Activated CD4-positive, alpha-beta T cell treated with anti-CD3 and anti-CD28 coated beads, Interleukin-2, amount 10 ng/mL, durations not matched to agents 24 days and 14 days (primary cell): ENCODE results near the gene SLC23A1. TPM values are rescaled to one million over a fixed set of nuclear protein-coding genes. Genes with fewer than 3 reads are reported as not detected.
A peak's percentile ranks its signal among the peaks of the same experiment; 100 is the strongest.

Experiments used
- DNase-seq: peaks from one replicate; pipeline ENCODE4 v3.0.0; 2022
- H3K27ac Mint-ChIP-seq: one replicate; pipeline ENCODE4 v1.8.0; 2022; ENCODE audit warnings: mild to moderate bottlenecking, mixed read lengths
- H3K27me3 Mint-ChIP-seq: one replicate; pipeline ENCODE4 v1.8.0; 2022; ENCODE audit warnings: mixed read lengths
- H3K36me3 Mint-ChIP-seq: one replicate; pipeline ENCODE4 v1.8.0; 2022; ENCODE audit warnings: low read depth, mild to moderate bottlenecking, mixed read lengths
- H3K4me1 Mint-ChIP-seq: one replicate; pipeline ENCODE4 v1.8.0; 2021; ENCODE audit warnings: mixed read lengths
- H3K4me3 Mint-ChIP-seq: one replicate; pipeline ENCODE4 v1.8.0; 2022; ENCODE audit warnings: mild to moderate bottlenecking, moderate library complexity, mixed read lengths
- H3K9me3 Mint-ChIP-seq: one replicate; pipeline ENCODE4 v1.8.0; 2021; ENCODE audit warnings: mixed read lengths
- intact Hi-C: fragments of 100-400 bp; cut with micrococcal nuclease; formaldehyde crosslinking; loops from one replicate; pipeline ENCODE4 v1.15.1; 2023
- total RNA-seq: library from RNA; stranded (reverse); gene quantifications from 2 replicates; pipeline ENCODE4 v1.2.3, GENCODE V29; 2022

The SLC23A1 gene
- total RNA-seq, 1 donor from 2014 or later = 2.1 TPM

GRCh38 chr5:139381837-139382761 lies 998 bp downstream of the SLC23A1 start:
- DNase-seq = no peak
- Mint-ChIP-seq H3K27ac (no peak overlapping the region), H3K9me3 (no peaks in the 10 kb centered on the region), H3K4me1 (peaks cover 35% of the 10 kb centered on the region), H3K27me3 (no peaks in the 10 kb centered on the region), H3K4me3 (no peak overlapping the region), H3K36me3 (peaks cover 4% of the 10 kb centered on the region)
- intact Hi-C loops = no loop called here

DNA sequence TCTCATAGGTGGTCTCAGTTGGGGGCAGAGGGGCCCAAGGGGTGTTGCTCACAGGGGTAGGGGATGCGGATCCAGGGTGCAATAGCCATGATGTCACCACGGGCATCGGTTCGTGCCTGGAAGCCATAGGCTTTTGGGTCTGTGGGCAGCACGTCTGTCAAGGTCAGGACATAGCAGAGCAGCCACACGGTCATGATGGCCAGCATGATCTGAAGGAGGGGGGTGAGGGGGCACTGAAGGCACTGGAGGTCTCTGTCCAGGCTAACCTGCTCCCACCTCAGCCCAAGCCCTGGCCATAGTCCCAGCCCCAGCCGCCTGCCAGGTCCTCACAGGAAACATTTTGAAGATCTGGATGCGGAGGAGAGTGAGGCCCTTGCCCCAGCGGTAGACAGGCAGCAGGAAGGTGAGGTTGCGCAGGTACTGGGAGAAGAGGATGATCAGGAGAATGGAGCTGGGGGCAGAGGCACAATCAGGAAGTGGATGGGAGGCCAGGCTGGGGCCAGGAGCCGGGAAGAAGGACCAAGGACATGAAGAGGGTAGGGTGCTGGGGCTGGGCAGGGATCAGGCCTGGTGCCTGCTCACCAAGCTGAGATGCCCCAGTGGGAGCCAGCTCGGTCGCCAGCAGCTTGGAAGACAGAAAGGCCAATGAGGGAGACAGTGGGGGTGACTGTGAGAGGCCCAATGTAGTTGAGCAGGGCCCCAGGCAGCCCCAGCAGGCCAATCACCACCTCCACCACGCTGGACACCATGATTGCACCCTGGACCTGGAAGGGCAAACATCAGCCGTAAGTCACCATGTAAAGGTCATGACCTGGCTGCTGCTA lies 3.3 kb downstream of the SLC23A1 start:
- H3K9me3 Mint-ChIP-seq = no peaks in the 10 kb centered on the region
- no peak for DNase-seq
- no peaks in the 10 kb centered on the region for H3K27me3 Mint-ChIP-seq
- H3K27ac Mint-ChIP-seq = no peak overlapping the region
- intact Hi-C loops = no loop called here
- H3K4me1 Mint-ChIP-seq = peaks cover 15% of the 10 kb centered on the region
- H3K4me3 Mint-ChIP-seq = no peak overlapping the region
- H3K36me3 Mint-ChIP-seq = peaks cover 5% of the 10 kb centered on the region

DNA sequence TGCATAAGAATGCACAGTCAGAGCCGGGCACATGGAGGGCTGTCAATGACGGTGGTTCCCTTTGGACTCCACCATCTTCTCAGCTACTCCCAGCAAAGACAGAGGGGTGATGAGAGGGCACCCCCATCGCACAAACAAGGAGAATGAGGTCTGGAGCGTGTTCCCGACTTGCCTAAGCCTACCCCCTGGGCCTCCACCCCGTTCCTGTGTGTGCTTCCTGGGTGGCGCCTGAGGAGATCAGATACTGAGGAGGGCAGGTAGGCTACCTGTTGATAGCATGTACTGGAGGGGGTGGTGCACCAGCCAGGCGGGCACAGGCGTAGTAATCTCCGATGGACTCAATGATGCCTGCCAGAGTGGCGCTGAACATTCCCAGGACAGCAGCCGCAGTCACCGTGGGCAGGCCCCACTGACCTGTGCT lies 4.1 kb downstream of the SLC23A1 start:
- no peak for DNase-seq
- intact Hi-C loops = no loop called here
- Mint-ChIP-seq H3K27me3 (no peaks in the 10 kb centered on the region), H3K36me3 (peaks cover 5% of the 10 kb centered on the region), H3K27ac (no peak overlapping the region), H3K4me3 (no peak overlapping the region), H3K4me1 (peaks cover 9% of the 10 kb centered on the region), H3K9me3 (no peaks in the 10 kb centered on the region)

GRCh38 chr5:139378101-139378825 lies 4.8 kb downstream of the SLC23A1 start:
- H3K36me3 Mint-ChIP-seq = peaks cover 11% of the 10 kb centered on the region
- no peaks in the 10 kb centered on the region for H3K27me3 Mint-ChIP-seq
- intact Hi-C loops = no loop called here
- H3K4me1 Mint-ChIP-seq = peaks cover 14% of the 10 kb centered on the region
- H3K9me3 Mint-ChIP-seq = no peaks in the 10 kb centered on the region
- no peak overlapping the region for H3K27ac Mint-ChIP-seq
- DNase-seq = no peak
- no peak overlapping the region for H3K4me3 Mint-ChIP-seq

DNA sequence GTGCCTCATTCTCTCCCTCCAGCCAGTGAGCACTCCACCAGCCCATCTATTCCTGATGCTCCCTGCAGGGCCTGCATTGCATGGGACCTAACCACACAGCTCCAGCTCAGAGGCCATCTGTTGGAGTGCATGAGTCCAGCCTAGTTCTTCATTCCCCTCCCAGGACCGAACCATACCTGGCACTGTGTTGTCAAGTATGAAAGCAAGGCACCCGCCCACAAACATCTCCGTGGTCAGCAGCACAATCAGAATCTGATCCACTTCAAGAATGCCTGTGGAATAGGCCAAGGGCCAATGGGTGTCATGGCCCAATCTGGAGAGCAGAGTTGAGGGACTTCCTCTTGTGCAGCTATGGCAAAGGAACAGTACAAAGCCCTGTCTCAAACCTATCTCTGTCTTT lies 5.9 kb downstream of the SLC23A1 start:
- no peaks in the 10 kb centered on the region for H3K27me3 Mint-ChIP-seq
- DNase-seq = no peak
- H3K9me3 Mint-ChIP-seq = no peaks in the 10 kb centered on the region
- intact Hi-C loops = no loop called here
- no peak overlapping the region for H3K4me3 Mint-ChIP-seq
- peaks cover 15% of the 10 kb centered on the region for H3K4me1 Mint-ChIP-seq
- H3K36me3 Mint-ChIP-seq = peaks cover 16% of the 10 kb centered on the region
- H3K27ac Mint-ChIP-seq = no peak overlapping the region

DNA sequence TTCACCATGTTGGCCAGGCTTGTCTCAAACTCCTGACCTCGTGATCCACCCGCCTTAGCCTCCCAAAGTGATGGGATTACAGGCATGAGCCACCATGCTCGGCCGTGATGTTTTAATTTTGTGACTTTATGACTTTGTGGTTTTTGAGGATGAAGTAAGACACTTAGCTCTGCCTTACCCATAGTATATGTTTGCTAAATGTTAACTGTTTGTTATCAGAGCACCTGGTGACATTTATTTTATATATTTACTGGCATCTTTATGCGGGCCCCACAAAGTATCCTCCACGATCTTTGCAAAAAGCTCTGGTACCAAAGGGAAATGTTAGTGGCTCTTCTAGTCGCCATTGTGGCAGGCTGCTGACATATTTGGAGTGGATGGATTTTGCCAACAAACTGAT lies 6.7 kb downstream of the SLC23A1 start:
- Mint-ChIP-seq H3K4me3 (no peak overlapping the region), H3K4me1 (peaks cover 24% of the 10 kb centered on the region), H3K9me3 (no peaks in the 10 kb centered on the region), H3K27me3 (no peaks in the 10 kb centered on the region), H3K27ac (no peak overlapping the region), H3K36me3 (peaks cover 22% of the 10 kb centered on the region)
- no peak for DNase-seq
- intact Hi-C loops = no loop called here

DNA sequence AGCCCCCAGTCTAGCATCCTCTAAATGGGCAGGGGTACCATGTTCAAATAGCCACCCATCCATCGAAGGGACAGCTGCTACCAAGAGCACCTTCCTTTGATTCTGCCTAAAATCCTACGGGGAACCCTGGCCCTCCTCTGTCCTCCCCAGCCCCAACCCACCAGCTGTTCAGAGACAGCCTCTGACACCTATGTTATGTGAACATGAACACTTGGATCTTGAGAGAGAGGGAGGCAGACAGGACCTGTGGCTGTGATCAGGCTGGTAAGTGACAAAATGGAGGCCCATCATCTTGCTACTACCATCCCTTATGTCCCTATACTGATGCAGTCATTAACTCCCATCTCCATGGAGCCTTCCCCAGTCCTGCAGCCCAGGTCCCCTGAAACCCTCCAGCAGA lies 8.2 kb downstream of the SLC23A1 start:
- H3K36me3 Mint-ChIP-seq = peaks cover 25% of the 10 kb centered on the region
- H3K4me1 Mint-ChIP-seq = peaks cover 28% of the 10 kb centered on the region
- H3K27me3 Mint-ChIP-seq = no peaks in the 10 kb centered on the region
- no peaks in the 10 kb centered on the region for H3K9me3 Mint-ChIP-seq
- H3K4me3 Mint-ChIP-seq = no peak overlapping the region
- no peak overlapping the region for H3K27ac Mint-ChIP-seq
- DNase-seq = no peak
- intact Hi-C loops = no loop called here

- H3K9me3 Mint-ChIP-seq = no peaks in the 10 kb centered on the region
- peaks cover 30% of the 10 kb centered on the region for H3K36me3 Mint-ChIP-seq
- DNase-seq = no peak
- H3K27me3 Mint-ChIP-seq = no peaks in the 10 kb centered on the region
- H3K27ac Mint-ChIP-seq = peak overlapping the region; percentile 70
- H3K4me3 Mint-ChIP-seq = peak overlapping the region; percentile 50
- intact Hi-C loops = loop anchor here (2.0 kb wide), 1 partner anchor 13 kb away; no protein-coding TSS in a partner anchor
- H3K4me1 Mint-ChIP-seq = peaks cover 21% of the 10 kb centered on the region
Measured at GRCh38 chr5:139371482-139372435, 11.3 kb downstream of the SLC23A1 start.

- intact Hi-C loops = no loop called here
- H3K36me3 Mint-ChIP-seq = peaks cover 49% of the 10 kb centered on the region
- no peak overlapping the region for H3K4me3 Mint-ChIP-seq
- H3K9me3 Mint-ChIP-seq = no peaks in the 10 kb centered on the region
- no peak overlapping the region for H3K27ac Mint-ChIP-seq
- H3K27me3 Mint-ChIP-seq = no peaks in the 10 kb centered on the region
- peaks cover 22% of the 10 kb centered on the region for H3K4me1 Mint-ChIP-seq
- DNase-seq = no peak
Measured at GRCh38 chr5:139369181-139369580, 13.9 kb downstream of the SLC23A1 start.

- peaks cover 51% of the 10 kb centered on the region for H3K36me3 Mint-ChIP-seq
Measured at GRCh38 chr5:139368613-139369012, 14.5 kb downstream of the SLC23A1 start.

DNA sequence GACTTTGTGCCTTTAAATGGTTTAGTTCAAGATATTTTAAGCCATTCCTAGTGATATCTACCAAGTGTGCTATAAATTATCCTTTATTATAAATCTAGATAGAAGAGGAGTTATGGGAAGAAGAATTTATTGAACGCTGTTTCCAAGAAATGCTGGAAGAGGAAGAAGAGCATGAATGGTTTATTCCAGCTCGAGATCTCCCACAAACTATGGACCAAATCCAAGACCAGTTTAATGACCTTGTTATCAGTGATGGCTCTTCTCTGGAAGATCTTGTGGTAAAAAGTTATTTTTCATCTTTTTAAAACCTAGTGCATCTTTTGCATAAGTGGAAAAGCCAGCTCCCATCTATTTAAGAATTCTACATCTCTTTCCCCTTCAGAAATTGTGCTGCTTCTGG lies 18.6 kb downstream of the SLC23A1 start:
- intact Hi-C loops = no loop called here
- no peak overlapping the region for H3K4me3 Mint-ChIP-seq
- peaks cover 10% of the 10 kb centered on the region for H3K4me1 Mint-ChIP-seq
- H3K27ac Mint-ChIP-seq = no peak overlapping the region
- no peak for DNase-seq
- no peaks in the 10 kb centered on the region for H3K27me3 Mint-ChIP-seq
- no peaks in the 10 kb centered on the region for H3K9me3 Mint-ChIP-seq
- H3K36me3 Mint-ChIP-seq = peaks cover 49% of the 10 kb centered on the region

More at GRCh38 chr5:139368613-139369012, 14.5 kb downstream of the SLC23A1 start:
- H3K4me3 Mint-ChIP-seq = no peak overlapping the region
- no peaks in the 10 kb centered on the region for H3K27me3 Mint-ChIP-seq
- H3K9me3 Mint-ChIP-seq = no peaks in the 10 kb centered on the region
- DNase-seq = no peak
- H3K4me1 Mint-ChIP-seq = peaks cover 21% of the 10 kb centered on the region
- intact Hi-C loops = no loop called here
- peak overlapping the region; percentile 42 for H3K27ac Mint-ChIP-seq

GRCh38 chr5:139363937-139364336 lies 19.2 kb downstream of the SLC23A1 start:
- DNase-seq = no peak
- H3K9me3 Mint-ChIP-seq = no peaks in the 10 kb centered on the region
- intact Hi-C loops = no loop called here
- H3K36me3 Mint-ChIP-seq = peaks cover 46% of the 10 kb centered on the region
- no peaks in the 10 kb centered on the region for H3K27me3 Mint-ChIP-seq
- peaks cover 10% of the 10 kb centered on the region for H3K4me1 Mint-ChIP-seq
- peak overlapping the region; percentile 30 for H3K27ac Mint-ChIP-seq
- H3K4me3 Mint-ChIP-seq = no peak overlapping the region
